NB4 (cell line): ENCODE results near the gene CBFA2T3.

Experiments used
- DNase-seq: peaks from one replicate; pipeline ENCODE4 v3.0.0; 2010; ENCODE audit warnings: low read depth
- H3K4me3 ChIP-seq: one replicate; pipeline ENCODE4 v1.5.1; 2011; ENCODE audit warnings: mild to moderate bottlenecking, low read depth, low read length, moderate library complexity
- CTCF ChIP-seq: IDR thresholded peaks from one replicate; pipeline ENCODE4 v1.5.1; 2012; ENCODE audit warnings: low read depth, low read length
- MAX ChIP-seq: IDR thresholded peaks from 2 replicates; pipeline ENCODE4 v1.6.1; 2011; ENCODE audit warnings: low read depth, low read length
- MYC ChIP-seq: IDR thresholded peaks from 2 replicates; pipeline ENCODE4 v1.6.1; 2011; ENCODE audit warnings: low read depth, low read length
- POLR2A ChIP-seq: IDR thresholded peaks from 2 replicates; pipeline ENCODE4 v1.6.1; 2011; ENCODE audit warnings: mild to moderate bottlenecking; ENCODE audit not compliant: insufficient read length; ENCODE audit errors: extremely low read depth

CBFA2T3 gene

GRCh38 chr16:88867581-88868246 is 109.3 kb downstream of the CBFA2T3 start:
- no peak for DNase-seq
- no peak for TF ChIP-seq POLR2A
- TF ChIP-seq MYC: no peak
- TF ChIP-seq CTCF: no peak
- TF ChIP-seq MAX: no peak
- no peak overlapping the region for H3K4me3 ChIP-seq

- no peak for DNase-seq
- TF ChIP-seq MYC: no peak
- TF ChIP-seq MAX: no peak
- TF ChIP-seq POLR2A: no peak
- TF ChIP-seq CTCF: no peak
- H3K4me3 ChIP-seq: no peak within 1 kb of the TSS
These were observed 110.7 kb downstream of the CBFA2T3 start, which contains the start of gene PABPN1L for GRCh38 chr16:88866151-88866920. Gene PABPN1L (minus strand): TSS chr16:88866660. CDS start chr16:88866606, 54 bp downstream.

- no peak for TF ChIP-seq POLR2A
- no peak for TF ChIP-seq CTCF
- no peak for TF ChIP-seq MYC
- TF ChIP-seq MAX: no peak
- no peak for DNase-seq
- H3K4me3 ChIP-seq: no peak overlapping the region
These were observed 111.3 kb downstream of the CBFA2T3 start for GRCh38 chr16:88865742-88866141.

- TF ChIP-seq POLR2A (no peak), MYC (no peak), MAX (no peak), CTCF (no peak)
- no peak for DNase-seq
- no peak overlapping the region for H3K4me3 ChIP-seq
These were observed 111.7 kb downstream of the CBFA2T3 start for GRCh38 chr16:88865310-88865709.

- H3K4me3 ChIP-seq: no peak overlapping the region
- TF ChIP-seq CTCF: no peak
- TF ChIP-seq POLR2A: no peak
- TF ChIP-seq MAX: no peak
- no peak for TF ChIP-seq MYC
- no peak for DNase-seq
These were observed 112.5 kb downstream of the CBFA2T3 start for GRCh38 chr16:88864521-88864920.
